HG03159 (cell line): Measurements from ENCODE around the gene SPSB3.

Experiments used
- ATAC-seq: cut with Tn5 transposase; IDR thresholded peaks from one replicate; pipeline ENCODE4 v1.9.1; 2021; ENCODE audit warnings: mild to moderate bottlenecking, moderate library complexity; ENCODE audit not compliant: unreplicated experiment

SPSB3 gene

GRCh38 chr16:1782408-1783264 lies at the start of gene SPSB3, which contains the start of gene NUBP2:
Gene SPSB3, minus strand, starts transcription at chr16:1782571. Its CDS starts 1,088 bp downstream, at chr16:1781483.
Gene NUBP2, plus strand, starts transcription at chr16:1782960. Its CDS starts 61 bp downstream, at chr16:1783021.
- ATAC-seq, result peak; percentile 87

- ATAC-seq, result no peak
These were observed 49.1 kb upstream of the SPSB3 start for GRCh38 chr16:1831186-1832075.

- no peak for ATAC-seq
These were observed 47.8 kb upstream of the SPSB3 start for GRCh38 chr16:1830213-1830612.

- no peak for ATAC-seq
These were observed 46.5 kb upstream of the SPSB3 start for GRCh38 chr16:1828645-1829410.

- ATAC-seq, result peak; percentile 85
These were observed 44.6 kb upstream of the SPSB3 start, which contains the start of the genes FAHD1 and HAGH for GRCh38 chr16:1826691-1827573. Gene FAHD1, plus strand, starts transcription at chr16:1827206. Its CDS starts 33 bp downstream, at chr16:1827239. Gene HAGH, minus strand, starts transcription at chr16:1826825. Its CDS starts 38 bp downstream, at chr16:1826787.

- peak; percentile 43 for ATAC-seq
These were observed 43.7 kb upstream of the SPSB3 start for GRCh38 chr16:1825864-1826690.

- no peak for ATAC-seq
These were observed 43.1 kb upstream of the SPSB3 start for GRCh38 chr16:1825381-1825863.

GRCh38 chr16:1823821-1824220 lies 41.5 kb upstream of the SPSB3 start:
- no peak for ATAC-seq

GRCh38 chr16:1822801-1823200 lies 40.4 kb upstream of the SPSB3 start:
- ATAC-seq, result no peak

GRCh38 chr16:1821861-1822611 lies 39.7 kb upstream of the SPSB3 start:
- ATAC-seq, result no peak

GRCh38 chr16:1820946-1821290 lies 38.5 kb upstream of the SPSB3 start:
- no peak for ATAC-seq

- ATAC-seq, result no peak
These were observed 38.0 kb upstream of the SPSB3 start for GRCh38 chr16:1820096-1820945.

- no peak for ATAC-seq
These were observed 37.2 kb upstream of the SPSB3 start for GRCh38 chr16:1819611-1820010.

GRCh38 chr16:1818873-1819525 lies 36.6 kb upstream of the SPSB3 start:
- ATAC-seq, result no peak

- no peak for ATAC-seq
These were observed 36.0 kb upstream of the SPSB3 start for GRCh38 chr16:1818204-1818872.

- ATAC-seq, result no peak
These were observed 35.3 kb upstream of the SPSB3 start for GRCh38 chr16:1817716-1818115.
